Inflammatory macrophage treated with lipopolysaccharide for 4 hours (primary cell): ENCODE data around the gene ELMO3.

Experiments used
- DNase-seq: peaks from one replicate; pipeline ENCODE4 v3.0.0-alpha.2; 2020

The ELMO3 gene

DNA sequence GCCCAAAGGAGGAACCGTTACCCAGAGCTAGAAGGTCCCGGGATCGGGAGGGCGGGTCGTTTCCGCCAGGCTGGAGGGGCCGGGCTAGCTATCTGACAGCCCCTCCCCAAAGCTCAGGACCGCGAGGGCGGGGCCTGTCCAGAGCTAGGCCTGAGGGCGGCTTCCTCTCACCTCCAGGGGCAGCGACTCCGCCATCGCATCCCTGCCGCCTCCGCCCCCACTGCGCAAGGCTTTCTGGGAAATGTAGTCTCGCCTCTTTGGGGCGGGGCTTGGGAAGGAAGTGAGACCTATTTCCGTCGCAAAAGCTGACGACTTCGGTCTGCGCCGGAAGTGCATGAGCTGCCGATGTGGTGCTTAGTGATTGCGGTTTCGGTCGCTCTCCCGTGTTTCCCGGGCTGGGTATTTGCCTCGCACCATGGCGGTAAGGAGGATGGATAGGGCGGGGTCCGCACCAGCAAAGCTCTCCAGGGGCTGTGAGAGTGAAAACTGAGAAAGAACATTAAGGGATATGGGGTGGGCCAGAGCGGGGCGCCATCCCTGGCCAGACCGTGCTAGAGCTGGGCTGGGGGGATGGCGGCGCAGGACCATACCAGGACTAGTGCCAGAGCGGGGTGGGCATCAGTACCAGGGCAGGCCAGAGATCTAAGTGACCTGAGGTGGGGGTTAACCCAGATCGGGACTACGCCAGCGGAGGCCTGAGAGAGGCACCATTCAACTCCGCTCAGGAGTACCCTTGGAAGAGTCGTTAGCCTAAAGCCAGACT lies 28.1 kb downstream of the ELMO3 start, which contains the start of gene TMEM208:
TMEM208 (plus strand) TSS at position 327 of the 763 bp plus-strand sequence; CDS start at position 416, 89 bp downstream.
- DNase-seq = peak; percentile 99

GRCh38 chr16:67227567-67227921 lies 28.6 kb downstream of the ELMO3 start:
- DNase-seq = no peak

DNA sequence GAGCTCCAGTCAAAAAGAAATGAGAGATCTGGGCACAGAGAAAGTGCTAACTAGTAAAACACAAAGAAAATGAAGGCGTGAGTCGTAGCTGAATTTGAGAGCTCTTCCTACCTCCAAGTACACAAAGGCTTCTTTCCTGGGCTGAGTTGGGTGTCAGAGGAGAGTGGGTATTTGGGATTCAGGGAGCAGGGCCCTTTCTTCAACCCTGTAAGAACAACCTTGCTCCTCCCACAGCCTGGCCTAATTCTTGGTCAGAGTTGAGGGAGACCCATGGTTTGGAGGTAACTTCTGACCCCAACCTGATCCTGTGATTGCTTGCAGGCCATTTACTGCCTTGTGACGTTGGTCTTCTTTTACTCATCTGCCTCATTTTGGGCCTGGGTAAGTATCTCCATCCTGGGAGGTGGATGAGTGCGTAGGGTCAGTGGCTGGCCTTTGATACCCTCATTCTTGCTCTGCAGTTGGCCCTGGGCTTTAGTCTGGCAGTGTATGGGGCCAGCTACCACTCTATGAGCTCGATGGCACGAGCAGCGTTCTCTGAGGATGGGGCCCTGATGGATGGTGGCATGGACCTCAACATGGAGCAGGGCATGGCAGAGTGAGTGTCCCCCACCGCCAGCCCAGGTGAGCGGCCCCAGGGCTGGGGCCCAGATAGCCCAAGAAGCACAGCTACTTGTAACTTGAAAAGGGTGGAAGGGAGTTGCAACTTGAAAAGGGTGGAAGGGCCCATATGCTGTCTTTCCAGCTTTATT lies 29.3 kb downstream of the ELMO3 start:
- no peak for DNase-seq

DNA sequence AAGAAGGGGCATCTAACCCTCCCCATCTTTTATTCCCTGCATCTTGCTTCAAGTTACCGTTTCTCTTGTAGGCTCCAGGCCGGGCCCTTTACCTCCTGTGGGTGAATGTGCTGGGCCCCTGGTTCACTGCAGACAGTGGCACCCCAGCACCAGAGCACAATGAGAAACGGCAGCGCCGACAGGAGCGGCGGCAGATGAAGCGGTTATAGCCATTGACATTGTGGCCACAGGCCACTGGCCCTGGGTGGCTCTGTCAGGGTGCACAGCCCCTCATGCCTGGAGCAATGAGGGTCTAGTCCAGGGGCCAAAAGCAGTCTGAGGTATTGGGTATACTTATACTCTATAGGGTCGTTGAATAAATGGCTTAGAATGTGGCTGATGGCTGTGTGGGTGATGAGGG lies 30.0 kb downstream of the ELMO3 start:
- no peak for DNase-seq

- DNase-seq = no peak
These were observed 31.2 kb downstream of the ELMO3 start for GRCh38 chr16:67229906-67230808.

DNA sequence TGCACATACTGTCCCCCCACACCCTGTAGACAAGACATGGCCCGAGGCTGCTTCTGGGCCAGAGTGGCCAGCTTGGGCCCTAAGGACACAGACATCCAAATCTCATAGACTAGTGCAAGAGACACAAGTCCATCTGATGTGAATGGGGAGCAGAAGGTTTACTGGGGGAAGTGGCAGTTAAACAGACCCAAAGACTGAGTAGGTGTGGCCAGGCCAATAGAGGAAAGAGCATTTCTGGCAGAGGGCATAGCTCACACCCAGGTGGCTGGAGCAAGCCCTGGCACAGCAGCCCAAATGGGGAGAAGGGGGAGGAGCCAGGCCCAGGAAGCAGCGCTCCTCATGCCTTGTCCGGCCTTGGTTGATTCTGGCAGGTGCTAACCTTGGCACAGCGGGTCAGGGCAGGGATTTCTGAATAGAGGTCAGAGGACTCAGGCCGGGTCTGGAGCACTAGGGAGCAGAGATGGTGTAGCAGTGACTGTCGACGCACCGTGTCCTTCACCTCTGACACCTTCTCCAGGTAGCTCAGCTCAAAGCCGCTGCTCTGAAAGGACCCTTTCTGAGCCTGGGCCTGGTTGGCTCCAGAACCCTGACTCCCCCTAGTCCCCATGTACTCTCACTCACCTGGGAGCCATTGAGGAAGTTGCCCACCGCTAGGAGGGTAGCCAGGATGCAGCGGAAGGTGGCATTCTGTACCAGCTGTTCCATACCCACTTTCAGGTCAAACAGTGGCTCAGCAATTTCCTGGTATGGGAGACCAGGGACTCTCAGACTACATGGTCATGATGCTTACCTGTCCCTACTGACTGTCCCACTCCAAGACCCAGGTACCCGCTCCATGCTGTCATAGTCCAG lies 32.1 kb downstream of the ELMO3 start:
- no peak for DNase-seq

DNA sequence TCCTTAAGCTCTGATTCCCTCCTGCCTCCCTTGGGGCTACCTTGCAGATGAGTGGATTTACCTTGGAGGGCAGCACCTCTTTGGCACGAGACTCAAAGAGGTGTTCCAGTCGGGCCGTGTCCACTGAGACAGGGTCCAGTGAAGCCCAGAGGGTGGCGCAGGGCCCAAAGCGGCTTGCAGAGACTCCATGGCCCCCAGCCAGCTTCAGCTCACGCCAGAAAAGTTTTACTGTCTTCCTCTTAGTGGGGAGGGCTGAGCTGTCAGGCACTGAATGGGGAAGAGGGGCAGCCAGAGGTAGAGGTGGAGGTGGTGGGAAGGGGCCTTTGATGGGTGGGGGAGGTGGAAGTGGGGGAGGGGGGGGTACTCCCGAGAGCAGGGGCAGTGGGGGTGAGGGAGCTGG lies 34.7 kb downstream of the ELMO3 start:
- no peak for DNase-seq

- no peak for DNase-seq
These were observed 35.3 kb downstream of the ELMO3 start for GRCh38 chr16:67234180-67234597.

DNA sequence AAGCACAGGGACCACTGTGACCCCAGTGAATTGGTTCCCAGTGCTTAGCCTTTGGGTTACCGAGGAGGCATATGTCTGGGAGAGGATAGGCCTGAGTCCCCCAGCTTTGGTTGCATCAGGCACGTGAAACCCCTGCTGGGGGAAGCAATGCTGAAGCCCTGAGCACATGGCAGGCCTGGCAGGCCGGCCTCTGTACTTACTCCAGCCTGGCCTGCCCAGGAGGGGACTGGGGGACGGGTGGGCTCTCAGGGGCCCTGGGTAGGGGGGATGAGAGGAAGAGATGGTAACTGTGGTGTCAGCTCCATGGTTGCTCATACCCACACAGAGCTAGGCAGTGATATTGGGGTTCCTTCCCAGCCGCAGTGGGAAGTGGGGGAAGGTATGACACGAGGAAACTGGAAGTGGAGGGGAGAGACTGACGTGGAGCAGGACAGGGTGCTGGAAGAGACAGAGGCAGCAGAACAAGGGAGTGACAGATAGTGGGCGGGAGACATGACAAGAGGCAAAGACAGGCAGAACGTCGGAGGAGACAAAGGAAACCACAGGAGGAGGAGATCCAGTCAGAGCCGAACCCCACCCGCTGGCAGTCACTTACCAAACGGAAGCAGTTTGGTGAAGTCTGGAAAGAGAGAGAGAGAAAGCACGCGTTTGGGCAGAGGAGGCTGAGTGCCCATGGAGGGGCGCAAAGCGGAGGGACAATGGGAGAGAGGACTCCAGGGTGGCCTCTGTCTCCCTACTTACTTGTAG lies 37.1 kb downstream of the ELMO3 start:
- peak; percentile 52 for DNase-seq

DNA sequence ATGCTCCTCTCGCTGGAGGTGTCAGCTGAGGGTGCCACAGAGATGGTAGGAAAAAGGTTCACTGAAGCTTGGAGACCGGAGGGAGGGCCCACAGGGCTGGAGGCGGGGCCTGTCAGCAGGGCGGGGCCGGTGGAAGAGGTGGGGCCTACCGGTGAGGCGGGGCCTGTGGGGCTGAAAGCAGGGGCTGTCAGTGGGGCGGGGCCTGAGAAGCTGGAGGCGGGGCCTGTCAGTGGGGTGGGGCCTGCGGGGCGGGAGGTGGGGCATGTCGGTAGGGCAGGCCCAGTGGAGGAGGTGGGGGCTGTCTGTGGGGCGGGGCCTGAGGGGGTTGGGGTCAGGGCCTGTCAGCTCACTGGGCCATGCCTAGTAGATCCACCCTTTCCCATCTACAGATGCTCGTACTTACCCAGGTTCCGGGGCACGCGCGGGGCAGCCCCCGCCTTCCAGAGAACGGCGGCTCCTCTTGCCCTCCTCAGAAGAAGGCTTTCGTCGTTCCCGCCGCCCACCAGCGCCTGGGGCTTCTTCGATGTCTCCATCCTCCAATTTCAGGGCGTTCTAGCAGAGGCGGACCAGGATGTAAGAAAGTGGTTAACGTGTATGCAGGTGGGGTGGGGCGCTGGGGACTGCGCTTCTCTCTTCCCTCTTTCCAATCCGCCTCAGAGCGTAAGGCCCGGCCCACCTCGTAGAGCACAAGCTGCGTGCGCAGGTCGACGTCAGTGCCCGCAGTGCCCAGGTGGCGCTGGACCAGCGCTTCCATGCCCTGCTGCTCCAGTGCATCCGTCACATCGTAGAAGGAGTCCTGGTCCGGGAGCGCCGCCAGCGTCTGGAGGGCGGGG lies 37.8 kb downstream of the ELMO3 start:
- peak; percentile 75 for DNase-seq

- DNase-seq = no peak
These were observed 38.7 kb downstream of the ELMO3 start for GRCh38 chr16:67237396-67238277.

DNA sequence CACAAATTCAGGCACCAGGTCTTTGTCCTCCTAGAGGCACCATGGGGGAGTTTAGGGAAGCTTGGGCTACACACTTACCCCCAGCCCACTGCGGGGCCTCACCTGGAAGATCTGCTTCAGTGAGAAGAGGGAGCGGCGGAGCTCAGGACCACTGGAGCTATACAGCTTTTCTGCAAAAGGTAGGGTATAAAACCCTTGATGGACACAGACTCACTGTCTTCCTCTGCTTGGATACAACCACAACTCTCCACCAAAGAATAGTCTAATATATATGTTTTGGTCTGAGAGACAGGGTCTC lies 39.3 kb downstream of the ELMO3 start:
- no peak for DNase-seq

GRCh38 chr16:67238806-67239470 lies 40.0 kb downstream of the ELMO3 start:
- DNase-seq = no peak

DNA sequence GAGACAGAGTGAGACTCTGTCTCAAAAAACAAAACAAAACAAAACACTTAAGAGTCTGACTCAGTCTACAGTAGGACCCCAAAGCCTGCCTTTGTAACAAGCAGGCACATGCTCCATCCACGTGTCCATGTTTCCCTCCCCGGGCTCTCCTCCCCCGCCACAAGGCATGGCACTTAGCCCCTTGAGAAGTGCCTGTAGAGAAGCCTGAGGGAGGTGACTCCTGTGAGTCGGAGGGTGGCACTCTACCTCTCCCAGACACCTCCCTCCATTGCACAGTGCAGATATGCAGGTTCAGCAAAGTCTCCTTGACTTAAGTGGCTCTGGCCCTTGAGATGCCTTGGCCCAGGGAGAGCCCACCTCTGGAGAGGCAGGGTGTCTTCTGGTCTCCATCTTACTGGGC lies 41.6 kb downstream of the ELMO3 start:
- no peak for DNase-seq

DNA sequence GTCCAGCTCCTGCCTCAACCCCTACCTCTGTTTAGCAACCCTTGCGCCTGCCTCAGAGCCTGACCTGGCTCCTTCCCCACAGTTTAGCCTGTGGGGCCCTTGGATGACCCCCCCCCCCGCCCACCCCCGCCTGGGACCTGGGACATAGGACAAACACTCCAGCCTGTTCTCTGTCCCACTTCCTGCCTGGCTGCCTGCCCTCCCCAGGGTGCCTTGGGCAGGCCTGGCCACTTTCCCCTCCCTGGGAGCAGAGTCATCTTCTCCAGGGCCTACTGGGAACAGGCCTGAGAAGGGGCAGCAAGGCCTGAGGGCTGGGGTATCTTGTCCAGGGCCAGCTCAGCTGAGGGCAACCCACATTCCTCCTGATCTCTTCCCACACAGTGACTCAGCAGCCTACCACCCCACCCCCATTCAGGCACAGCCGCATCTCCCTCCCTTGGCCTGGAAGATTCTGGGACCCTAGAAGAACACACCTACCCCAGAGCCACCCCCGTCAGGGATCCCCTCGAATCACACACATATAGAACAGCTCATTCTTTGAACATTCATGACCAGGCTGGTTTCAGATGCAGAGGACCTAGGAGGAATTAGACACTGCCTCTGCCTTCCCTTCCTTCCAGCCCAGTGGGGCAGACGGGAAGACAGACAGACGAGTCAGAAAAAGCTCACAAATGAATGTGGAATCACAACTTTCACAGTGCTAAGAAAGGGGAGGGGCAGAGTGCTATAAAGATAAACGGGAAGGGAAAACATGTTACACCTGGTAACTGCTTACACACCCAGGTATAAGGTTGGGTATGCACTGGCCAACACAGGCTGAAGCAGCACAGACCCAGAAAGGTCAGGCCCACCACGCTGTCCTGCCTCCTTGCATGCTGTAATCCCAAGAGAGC lies 42.3 kb downstream of the ELMO3 start:
- DNase-seq = peak; percentile 41

DNA sequence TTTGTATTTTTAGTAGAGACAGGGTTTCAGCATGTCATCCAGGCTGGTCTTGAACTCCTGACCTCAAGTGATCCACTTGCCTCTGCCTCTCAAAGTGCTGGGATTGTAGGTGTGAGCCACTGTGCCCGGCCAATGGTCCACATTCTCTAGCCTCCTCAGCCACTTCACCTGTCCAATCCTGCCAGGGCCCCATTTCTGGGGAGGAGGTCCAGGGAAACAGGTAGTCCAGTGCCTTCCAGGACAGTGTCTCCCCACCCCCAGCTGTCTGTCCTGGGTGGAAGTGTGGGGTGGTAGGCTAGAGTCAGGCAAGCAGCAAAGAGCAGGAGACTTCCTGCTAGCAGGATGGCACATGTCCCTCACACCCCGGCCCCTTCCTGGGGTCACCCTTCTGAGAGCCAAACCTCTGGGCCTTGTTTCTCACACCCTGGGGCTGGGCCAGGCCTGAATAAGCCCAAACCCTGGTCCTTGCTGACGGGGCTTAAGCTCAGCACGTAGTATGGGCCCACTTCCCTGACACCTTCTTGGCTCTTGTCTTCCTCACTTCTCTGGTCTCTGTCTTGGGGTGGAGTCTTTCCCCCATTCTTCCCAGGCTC lies 43.3 kb downstream of the ELMO3 start:
- DNase-seq = no peak

DNA sequence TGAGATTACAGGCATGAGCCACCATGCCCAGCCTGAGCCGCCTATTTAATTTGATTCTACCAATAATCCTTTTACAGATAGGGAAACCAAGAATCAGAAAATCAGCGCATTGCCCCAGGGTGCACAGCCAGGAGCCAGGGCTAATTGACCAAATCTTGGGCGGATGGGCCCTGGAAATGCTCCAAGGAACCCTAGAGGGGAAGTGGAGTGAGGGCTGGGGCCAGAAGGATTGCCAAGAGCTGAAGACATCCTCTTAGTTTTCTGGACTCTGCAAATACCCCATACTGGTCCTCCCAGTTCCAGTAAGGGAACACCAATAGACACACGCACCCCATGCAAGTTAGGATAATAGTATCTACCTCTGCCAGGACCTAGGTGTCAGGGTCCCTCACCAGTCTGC lies 44.5 kb downstream of the ELMO3 start:
- DNase-seq = peak; percentile 55
